ENCODE results near the gene C21orf58. TPM values are rescaled to one million over a fixed set of nuclear protein-coding genes. Genes with fewer than 3 reads are reported as not detected.

C21orf58 gene
- total and polyA plus RNA-seq, 2 experiments from 2014 or later = 17.7 to 23.9 TPM

- Histone ChIP-seq H3K4me2 (no peak overlapping the region), H2AFZ (no peak overlapping the region), H3K27me3 (ENCODE audit: insufficient read depth) (no peaks in the 10 kb centered on the region), H3F3A (replicated peaks; ENCODE audit: low read depth) (peaks cover 4% of the 10 kb centered on the region; the same call in 1 of the 2 replicates), H3K4me1 (ENCODE audit: insufficient read depth) (no peaks in the 10 kb centered on the region), H3K36me3 (ENCODE audit: insufficient read depth) (peaks cover 45% of the 10 kb centered on the region), H3K27ac (ENCODE audit: low read depth) (no peak overlapping the region), H3K9me2 (ENCODE audit: insufficient read depth) (no peaks in the 10 kb centered on the region), H3K4me3 (no peak overlapping the region), H3K79me2 (replicated peaks; ENCODE audit: insufficient read depth) (no peaks in the 10 kb centered on the region), H4K20me1 (replicated peaks; ENCODE audit: insufficient read depth) (peaks cover 5% of the 10 kb centered on the region)
- TF ChIP-seq ZNF331 (CRISPR knock-in tag; IDR thresholded peaks at IDR 0.05; ENCODE audit: low read depth) (no peak), EZH2phosphoT487 (IDR thresholded peaks at IDR 0.05; ENCODE audit: unreplicated experiment) (no peak), CREB1 (CRISPR knock-in tag; IDR thresholded peaks at IDR 0.05; ENCODE audit: low read depth) (no peak), ZNF114 (CRISPR knock-in tag; IDR thresholded peaks at IDR 0.05) (no peak), ETS1 (IDR thresholded peaks at IDR 0.05) (no peak), CTCF (conservative IDR thresholded peaks at IDR 0.05; ENCODE audit: low read depth in 2 of 2) (no peak), EZH2 (IDR thresholded peaks at IDR 0.05; ENCODE audit: low read depth, unreplicated experiment) (no peak), POLR2AphosphoS5 (IDR thresholded peaks at IDR 0.05; ENCODE audit: low read depth) (no peak), ZNF462 (CRISPR knock-in tag; IDR thresholded peaks at IDR 0.05) (no peak), JUNB (IDR thresholded peaks at IDR 0.05; ENCODE audit: unreplicated experiment) (no peak), REST (IDR thresholded peaks at IDR 0.05; ENCODE audit: unreplicated experiment) (no peak), STAT1 (IDR thresholded peaks at IDR 0.05; ENCODE audit: unreplicated experiment) (no peak), NANOG (IDR thresholded peaks at IDR 0.05; ENCODE audit: borderline replicate concordance) (no peak)
- ATAC-seq = no peak
- Mint-ChIP-seq H3K27ac (no peak overlapping the region), H3K9me3 (no peaks in the 10 kb centered on the region; the same call in 2 of the 3 replicates), H3K4me3 (no peak overlapping the region), H3K27me3 (ENCODE audit: insufficient read depth, low read depth, poor library complexity) (peaks cover 2% of the 10 kb centered on the region), H3K4me1 (no peaks in the 10 kb centered on the region), H3K36me3 (ENCODE audit: low read depth) (peaks cover 90% of the 10 kb centered on the region)
- DNase-seq (ENCODE audit: low spot score) = no peak
Measured at GRCh38 chr21:46252840-46253239, 70.8 kb downstream of the C21orf58 start.

Measured in GM23338 (cell line).